Effector memory CD8-positive, alpha-beta T cell (primary cell): ENCODE data around the gene MRPS18A.
A peak's percentile ranks its signal among the peaks of the same experiment; 100 is the strongest.

Source experiments
- ATAC-seq: fragments of 150-1000 bp; cut with Tn5 transposase; replicated peaks from 2 replicates; pipeline ENCODE4 v1.10.0; 2021; ENCODE audit warnings: mild to moderate bottlenecking, moderate library complexity
- DNase-seq, 3 experiments: peaks; one replicate each; pipeline ENCODE4 v3.0.0; 2021
- H3K27ac Mint-ChIP-seq, 2 donors: one replicate each; pipeline ENCODE4 v1.8.0; 2022; ENCODE audit warnings: mild to moderate bottlenecking in 2 of 2, mixed read lengths in 2 of 2, moderate library complexity in 2 of 2
- H3K27me3 Mint-ChIP-seq, 2 donors: one replicate each; pipeline ENCODE4 v1.8.0; 2022; ENCODE audit warnings: mixed read lengths in 2 of 2
- H3K36me3 Mint-ChIP-seq: one replicate; pipeline ENCODE4 v1.8.0; 2022; ENCODE audit warnings: mild to moderate bottlenecking, moderate library complexity, mixed read lengths; ENCODE audit not compliant: insufficient read depth
- H3K4me1 Mint-ChIP-seq, 2 donors: one replicate each; pipeline ENCODE4 v1.8.0; 2022; ENCODE audit warnings: low read depth in 2 of 2, mixed read lengths in 2 of 2
- H3K4me3 Mint-ChIP-seq, 2 donors: one replicate each; pipeline ENCODE4 v1.8.0; 2022; ENCODE audit warnings: mild to moderate bottlenecking in 2 of 2, mixed read lengths in 2 of 2, moderate library complexity in 2 of 2
- H3K9me3 Mint-ChIP-seq, 2 donors: one replicate each; pipeline ENCODE4 v1.8.0; 2022; ENCODE audit warnings: mixed read lengths in 2 of 2

MRPS18A gene

GRCh38 chr6:43724914-43725642, 37.5 kb upstream of the MRPS18A start:
- H3K27ac Mint-ChIP-seq, result peak overlapping the region; percentile 47 to 89
- DNase-seq, result peak; percentile 71 to 81 (median 81)
- peaks cover 15 to 28% of the 10 kb centered on the region in 2 donors for H3K4me1 Mint-ChIP-seq
- peak overlapping the region; percentile 26 to 75 for H3K4me3 Mint-ChIP-seq
- peak; percentile 86 for ATAC-seq
- H3K27me3 Mint-ChIP-seq, result no peaks in the 10 kb centered on the region
- H3K36me3 Mint-ChIP-seq, result peaks cover 15% of the 10 kb centered on the region
- no peaks in the 10 kb centered on the region for H3K9me3 Mint-ChIP-seq

DNA sequence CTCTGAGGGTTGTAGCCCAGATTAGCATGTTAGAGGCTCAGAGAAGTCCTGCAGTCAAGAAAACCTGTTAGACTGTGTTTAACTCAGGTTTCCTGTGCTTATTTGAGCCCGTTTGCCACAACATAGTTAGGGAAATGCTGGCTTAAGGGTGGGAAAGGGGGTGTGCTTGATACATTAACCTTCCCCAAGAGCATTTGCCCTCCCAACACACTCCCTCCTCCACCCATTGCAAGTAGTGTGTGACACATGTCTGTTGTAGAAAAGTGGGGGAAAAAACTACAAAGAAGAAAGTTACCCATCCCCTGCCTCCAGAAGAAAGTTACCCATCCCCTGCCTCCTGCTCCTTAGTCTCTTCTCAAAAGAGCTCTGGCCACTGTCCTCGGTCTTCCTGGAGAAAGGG, 36.8 kb upstream of the MRPS18A start:
- H3K4me3 Mint-ChIP-seq, result peak overlapping the region; percentile 26 to 75
- peaks cover 15% of the 10 kb centered on the region for H3K36me3 Mint-ChIP-seq
- H3K4me1 Mint-ChIP-seq, result peaks cover 15 to 28% of the 10 kb centered on the region in 2 donors
- DNase-seq (no peak), ATAC-seq (no peak)
- H3K9me3 Mint-ChIP-seq, result no peaks in the 10 kb centered on the region
- H3K27me3 Mint-ChIP-seq, result no peaks in the 10 kb centered on the region
- H3K27ac Mint-ChIP-seq, result peak overlapping the region; percentile 47 to 89

GRCh38 chr6:43723737-43724295, 36.2 kb upstream of the MRPS18A start:
- DNase-seq (peak; percentile 55 to 67 (median 57)), ATAC-seq (peak; percentile 29)
- Mint-ChIP-seq H3K4me1 (peaks cover 15 to 28% of the 10 kb centered on the region in 2 donors), H3K27ac (peak overlapping the region; percentile 2 to 44), H3K36me3 (peaks cover 14% of the 10 kb centered on the region), H3K9me3 (no peaks in the 10 kb centered on the region), H3K27me3 (peaks cover 0 to 1% of the 10 kb centered on the region in 2 donors), H3K4me3 (peak overlapping the region in 1 of 2 donors; percentile 75)

DNA sequence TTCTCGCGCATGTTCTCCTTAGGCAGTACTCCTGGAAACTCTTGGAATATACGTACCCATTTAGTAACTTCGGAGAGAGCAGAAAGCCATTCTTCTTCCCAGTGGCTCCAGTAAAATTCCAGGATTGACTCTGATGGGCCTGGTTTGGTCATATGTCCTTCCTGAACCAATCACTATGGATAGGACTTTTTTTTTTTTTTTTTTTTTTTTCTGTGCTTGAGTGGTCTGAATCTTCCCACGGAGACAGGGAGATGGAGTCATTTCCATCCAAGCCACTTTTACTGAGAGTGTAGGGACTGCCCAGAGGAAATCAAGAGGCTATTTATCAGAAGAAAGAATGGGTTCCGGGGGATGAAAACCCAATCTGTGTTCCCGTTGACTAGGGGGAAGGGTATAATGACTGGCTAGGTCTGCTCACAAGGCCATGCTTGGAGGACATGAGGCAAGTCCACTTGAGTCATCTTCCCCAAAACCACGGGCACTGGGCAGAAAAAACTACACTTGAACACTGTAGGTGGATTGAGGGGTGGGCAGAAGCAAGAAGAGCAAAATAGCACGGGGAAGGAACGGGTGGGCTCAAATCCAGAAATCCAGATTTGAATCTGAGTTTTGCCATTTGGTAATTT, 35.4 kb upstream of the MRPS18A start:
- no peak for DNase-seq
- H3K27ac Mint-ChIP-seq, result no peak overlapping the region
- H3K4me1 Mint-ChIP-seq, result peaks cover 15 to 28% of the 10 kb centered on the region in 2 donors
- peaks cover 5 to 9% of the 10 kb centered on the region in 2 donors for H3K27me3 Mint-ChIP-seq
- H3K36me3 Mint-ChIP-seq, result peaks cover 12% of the 10 kb centered on the region
- H3K4me3 Mint-ChIP-seq, result no peak overlapping the region
- H3K9me3 Mint-ChIP-seq, result no peaks in the 10 kb centered on the region
- ATAC-seq, result no peak

DNA sequence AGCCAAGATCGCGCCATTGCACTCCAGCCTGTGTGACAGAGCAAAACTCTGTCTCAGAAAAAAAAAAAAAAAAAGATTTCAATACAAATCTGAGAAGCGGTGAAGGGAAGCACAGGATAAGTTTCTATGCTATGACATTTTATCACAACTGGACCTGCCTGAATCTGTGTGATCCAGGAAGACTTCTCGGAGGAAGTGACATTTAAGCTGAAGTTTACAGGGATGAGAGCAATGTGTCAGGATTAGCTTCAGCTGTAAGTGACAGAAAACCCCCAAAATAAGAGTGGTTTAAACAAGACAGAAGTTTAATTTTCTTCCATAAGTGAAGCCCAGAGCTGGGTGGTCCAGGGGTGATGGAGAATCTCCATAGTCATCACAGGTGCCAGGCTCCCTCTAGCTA, 33.4 kb upstream of the MRPS18A start:
- H3K36me3 Mint-ChIP-seq, result peaks cover 12% of the 10 kb centered on the region
- no peak overlapping the region for H3K4me3 Mint-ChIP-seq
- H3K27ac Mint-ChIP-seq, result no peak overlapping the region
- H3K9me3 Mint-ChIP-seq, result no peaks in the 10 kb centered on the region
- ATAC-seq (no peak), DNase-seq (no peak)
- H3K27me3 Mint-ChIP-seq, result peaks cover 5 to 29% of the 10 kb centered on the region in 2 donors
- H3K4me1 Mint-ChIP-seq, result peaks cover 15 to 25% of the 10 kb centered on the region in 2 donors

DNA sequence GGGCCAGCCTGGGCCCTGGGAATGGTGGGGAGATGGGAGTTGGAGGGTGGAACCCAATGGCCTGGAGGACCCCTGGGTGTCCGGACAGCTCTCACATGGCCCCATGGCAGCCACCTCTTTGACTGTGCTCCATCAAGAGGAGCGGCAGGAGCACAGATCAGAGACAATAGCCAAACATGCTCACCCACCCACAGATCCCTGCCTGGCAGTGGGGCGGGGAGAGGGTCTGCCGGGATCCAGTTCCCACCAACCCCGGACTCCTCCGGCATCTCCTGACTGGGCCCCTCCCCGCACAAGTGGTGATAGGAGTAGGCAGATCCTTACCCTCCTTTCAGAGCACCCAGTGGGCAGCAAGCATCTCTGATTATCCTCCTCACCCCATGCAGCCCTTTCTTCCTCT, 31.9 kb upstream of the MRPS18A start:
- H3K27me3 Mint-ChIP-seq, result peaks cover 5 to 36% of the 10 kb centered on the region in 2 donors
- H3K4me1 Mint-ChIP-seq, result peaks cover 3 to 11% of the 10 kb centered on the region in 2 donors
- no peak overlapping the region for H3K27ac Mint-ChIP-seq
- no peak overlapping the region for H3K4me3 Mint-ChIP-seq
- no peak for ATAC-seq
- peaks cover under 1% of the 10 kb centered on the region for H3K36me3 Mint-ChIP-seq
- H3K9me3 Mint-ChIP-seq, result no peaks in the 10 kb centered on the region
- no peak for DNase-seq

- H3K36me3 Mint-ChIP-seq, result no peaks in the 10 kb centered on the region
- DNase-seq, result no peak
- H3K27me3 Mint-ChIP-seq, result peaks cover 9 to 44% of the 10 kb centered on the region in 2 donors
- peaks cover 0 to 2% of the 10 kb centered on the region in 2 donors for H3K4me1 Mint-ChIP-seq
- H3K9me3 Mint-ChIP-seq, result no peaks in the 10 kb centered on the region
- no peak overlapping the region for H3K27ac Mint-ChIP-seq
- no peak for ATAC-seq
- no peak overlapping the region for H3K4me3 Mint-ChIP-seq
Measured at GRCh38 chr6:43718387-43719105, 31.0 kb upstream of the MRPS18A start.

DNA sequence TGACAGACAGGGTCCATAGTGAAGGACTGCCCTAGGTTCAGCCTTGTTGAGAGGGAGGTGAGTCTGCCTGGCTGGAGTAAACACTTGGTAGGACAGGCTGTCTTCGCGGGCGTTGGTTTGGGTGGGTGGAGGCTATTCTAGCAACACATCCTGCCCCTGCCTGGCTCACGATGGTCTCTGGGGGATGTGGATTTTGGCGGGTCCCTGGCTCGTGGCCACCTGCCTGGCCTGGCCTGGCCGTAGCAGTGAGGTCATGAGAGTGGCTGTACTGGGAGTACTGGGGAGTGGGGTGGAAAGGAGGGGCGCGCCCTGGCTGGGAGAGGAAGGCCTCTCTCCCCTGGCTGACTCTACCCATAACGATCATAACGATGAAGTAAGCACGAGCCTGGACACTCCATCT, 30.2 kb upstream of the MRPS18A start:
- no peak for ATAC-seq
- peaks cover 10 to 47% of the 10 kb centered on the region in 2 donors for H3K27me3 Mint-ChIP-seq
- H3K9me3 Mint-ChIP-seq, result no peaks in the 10 kb centered on the region
- no peak for DNase-seq
- no peaks in the 10 kb centered on the region for H3K4me1 Mint-ChIP-seq
- H3K27ac Mint-ChIP-seq, result no peak overlapping the region
- no peaks in the 10 kb centered on the region for H3K36me3 Mint-ChIP-seq
- no peak overlapping the region for H3K4me3 Mint-ChIP-seq

DNA sequence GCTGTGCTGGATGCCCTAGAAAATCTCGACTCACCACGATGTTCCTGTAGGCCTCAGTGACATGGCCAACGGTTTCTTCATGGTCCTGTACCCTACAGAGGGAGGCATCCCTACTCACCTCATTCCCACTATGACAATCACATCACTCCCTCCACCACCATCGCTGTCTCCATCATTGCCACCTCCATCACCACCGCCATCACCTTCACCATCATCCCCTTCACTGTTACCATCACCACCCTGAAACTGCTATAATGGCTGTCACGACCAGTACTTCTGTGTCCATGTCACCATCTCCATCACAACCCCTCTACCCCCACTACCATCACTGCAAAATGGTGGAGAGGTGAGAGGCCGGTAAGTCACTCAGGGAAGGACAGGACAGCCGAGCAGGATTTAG, 29.8 kb upstream of the MRPS18A start:
- no peak overlapping the region for H3K27ac Mint-ChIP-seq
- ATAC-seq, result no peak

DNA sequence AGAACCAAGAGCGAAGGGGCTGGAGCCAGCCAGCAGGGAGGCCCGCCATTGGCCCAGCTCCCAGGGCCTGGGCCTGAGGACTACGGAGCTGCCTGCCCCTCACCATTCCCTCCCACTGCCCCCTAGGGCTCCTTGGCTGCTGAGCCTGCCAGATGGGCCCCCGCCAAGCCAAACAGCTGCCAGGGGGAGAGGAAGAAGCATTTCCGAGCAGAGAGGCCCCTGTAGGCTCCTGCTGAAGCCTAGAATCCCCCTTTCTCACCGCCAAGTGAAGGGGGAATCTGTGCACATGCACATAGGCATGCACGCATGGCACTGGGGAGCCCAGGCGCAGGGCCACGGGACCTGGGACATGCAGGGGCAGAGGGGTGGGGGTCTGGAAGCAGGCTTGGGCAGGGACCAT, 28.5 kb upstream of the MRPS18A start:
- H3K36me3 Mint-ChIP-seq, result no peaks in the 10 kb centered on the region
- no peak overlapping the region for H3K4me3 Mint-ChIP-seq
- no peaks in the 10 kb centered on the region for H3K4me1 Mint-ChIP-seq
- ATAC-seq (no peak), DNase-seq (no peak)
- no peak overlapping the region for H3K27ac Mint-ChIP-seq
- no peaks in the 10 kb centered on the region for H3K9me3 Mint-ChIP-seq
- peaks cover 26 to 64% of the 10 kb centered on the region in 2 donors for H3K27me3 Mint-ChIP-seq

More for the DNA sequence above, 29.8 kb upstream of the MRPS18A start:
- Mint-ChIP-seq H3K36me3 (no peaks in the 10 kb centered on the region), H3K4me3 (no peak overlapping the region), H3K4me1 (no peaks in the 10 kb centered on the region), H3K27me3 (peaks cover 13 to 51% of the 10 kb centered on the region in 2 donors), H3K9me3 (no peaks in the 10 kb centered on the region)
- DNase-seq, result no peak

DNA sequence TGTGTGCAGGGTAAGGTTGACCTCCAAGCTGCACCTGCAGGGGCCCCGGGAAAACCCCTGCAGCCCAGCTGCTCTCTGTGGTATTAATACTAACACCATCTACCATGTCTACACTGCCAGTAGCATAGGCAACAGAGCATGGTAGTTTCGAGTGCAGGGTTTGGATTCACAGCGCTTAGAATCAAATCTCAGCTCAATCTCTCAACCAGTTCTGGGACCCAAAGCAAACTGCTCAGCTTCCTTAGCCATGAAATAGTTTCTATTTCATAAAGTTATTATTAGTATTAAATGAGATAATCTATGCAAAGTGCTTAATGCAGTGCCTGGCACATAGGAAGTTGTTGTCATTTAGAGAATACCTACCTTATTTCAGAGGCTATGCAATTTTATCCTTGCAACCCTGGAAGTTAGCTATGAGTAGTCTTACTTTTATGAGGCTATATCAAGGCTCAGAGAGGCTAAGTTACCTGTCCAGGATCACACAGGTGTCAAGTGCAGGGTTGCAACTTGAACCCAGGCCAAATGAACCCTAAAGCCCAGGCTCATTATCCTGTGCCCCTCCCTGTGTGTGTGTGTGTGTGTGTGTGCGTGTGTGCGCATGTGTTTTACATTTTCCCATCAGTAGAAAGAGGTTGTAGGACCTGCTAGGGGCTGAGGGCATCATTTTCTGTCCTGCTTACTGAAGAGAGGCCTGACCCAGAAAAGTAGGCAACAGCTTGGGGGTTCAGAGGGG, 27.6 kb upstream of the MRPS18A start:
- H3K4me1 Mint-ChIP-seq, result no peaks in the 10 kb centered on the region
- DNase-seq, result no peak
- peaks cover 31 to 73% of the 10 kb centered on the region in 2 donors for H3K27me3 Mint-ChIP-seq
- ATAC-seq, result peak; percentile 46
- no peak overlapping the region for H3K4me3 Mint-ChIP-seq
- H3K36me3 Mint-ChIP-seq, result no peaks in the 10 kb centered on the region
- no peaks in the 10 kb centered on the region for H3K9me3 Mint-ChIP-seq
- H3K27ac Mint-ChIP-seq, result no peak overlapping the region

GRCh38 chr6:43714311-43715055, 26.9 kb upstream of the MRPS18A start:
- Mint-ChIP-seq H3K27me3 (peaks cover 31 to 79% of the 10 kb centered on the region in 2 donors), H3K36me3 (no peaks in the 10 kb centered on the region), H3K4me1 (no peaks in the 10 kb centered on the region), H3K9me3 (no peaks in the 10 kb centered on the region), H3K4me3 (no peak overlapping the region), H3K27ac (no peak overlapping the region)
- DNase-seq (no peak), ATAC-seq (no peak)
